Measurements from ENCODE around the gene PRKN.

GRCh38 chr6:162467679-162468078 lies 259.9 kb downstream of the PRKN start:
- TF ChIP-seq CTCF (IDR thresholded peaks at IDR 0.05) (no peak), POLR2A (IDR thresholded peaks at IDR 0.05) (no peak)
